Stimulated activated CD4-positive, alpha-beta T cell treated with anti-CD3 and anti-CD28 coated beads, Interleukin-2, amount 100 ng/mL, for 4 hours (primary cell): ENCODE data around the gene OLFM2.
"Not testable (repeated sequence)": the region's sequence is repeated elsewhere in the genome, so short reads cannot be mapped to it uniquely, and the experiment has no call there.

Experiments used
- DNase-seq: peaks from one replicate; pipeline ENCODE4 v3.0.0-alpha.2; 2020; ENCODE audit warnings: low read depth

The OLFM2 gene

DNA sequence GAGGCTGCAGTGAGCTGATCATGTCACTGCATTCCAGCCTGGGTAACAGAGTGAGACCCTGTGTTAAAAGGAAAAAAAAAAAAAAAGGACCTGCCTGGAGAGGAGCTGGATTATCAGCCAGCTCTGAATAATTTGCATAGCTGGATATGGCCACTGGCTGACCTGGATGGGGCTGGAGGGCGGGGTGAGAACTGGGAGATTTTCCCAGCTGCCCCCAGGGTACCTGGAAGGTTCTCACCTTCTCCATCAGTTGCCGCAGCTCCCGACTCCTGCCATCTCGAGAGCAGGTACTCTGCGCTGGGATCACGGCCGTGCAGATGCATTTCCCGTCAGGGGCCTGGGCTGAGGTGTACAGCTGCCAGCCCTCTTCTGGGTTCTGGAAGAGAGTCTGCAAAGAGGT is 75.9 kb downstream of the OLFM2 start:
- DNase-seq = no peak

DNA sequence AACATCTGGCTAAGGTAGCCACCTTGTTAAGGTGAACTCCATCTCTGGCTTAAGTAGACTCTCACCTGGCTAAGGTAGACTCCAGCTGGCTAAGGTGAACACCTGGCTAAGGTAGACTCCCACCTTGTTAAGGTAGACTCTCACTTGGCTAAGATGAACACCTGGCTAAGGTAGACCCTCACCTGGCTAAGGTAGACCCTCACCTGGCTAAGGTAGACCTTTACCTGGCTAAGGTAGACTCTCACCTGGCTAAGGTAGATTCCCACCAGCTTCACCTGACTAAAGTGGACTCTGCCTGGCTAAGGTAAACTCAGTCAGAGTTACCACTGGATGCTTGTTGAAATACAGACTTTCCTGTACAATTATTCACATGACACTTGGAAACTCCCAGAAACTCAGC is 77.5 kb downstream of the OLFM2 start:
- DNase-seq = no peak

DNA sequence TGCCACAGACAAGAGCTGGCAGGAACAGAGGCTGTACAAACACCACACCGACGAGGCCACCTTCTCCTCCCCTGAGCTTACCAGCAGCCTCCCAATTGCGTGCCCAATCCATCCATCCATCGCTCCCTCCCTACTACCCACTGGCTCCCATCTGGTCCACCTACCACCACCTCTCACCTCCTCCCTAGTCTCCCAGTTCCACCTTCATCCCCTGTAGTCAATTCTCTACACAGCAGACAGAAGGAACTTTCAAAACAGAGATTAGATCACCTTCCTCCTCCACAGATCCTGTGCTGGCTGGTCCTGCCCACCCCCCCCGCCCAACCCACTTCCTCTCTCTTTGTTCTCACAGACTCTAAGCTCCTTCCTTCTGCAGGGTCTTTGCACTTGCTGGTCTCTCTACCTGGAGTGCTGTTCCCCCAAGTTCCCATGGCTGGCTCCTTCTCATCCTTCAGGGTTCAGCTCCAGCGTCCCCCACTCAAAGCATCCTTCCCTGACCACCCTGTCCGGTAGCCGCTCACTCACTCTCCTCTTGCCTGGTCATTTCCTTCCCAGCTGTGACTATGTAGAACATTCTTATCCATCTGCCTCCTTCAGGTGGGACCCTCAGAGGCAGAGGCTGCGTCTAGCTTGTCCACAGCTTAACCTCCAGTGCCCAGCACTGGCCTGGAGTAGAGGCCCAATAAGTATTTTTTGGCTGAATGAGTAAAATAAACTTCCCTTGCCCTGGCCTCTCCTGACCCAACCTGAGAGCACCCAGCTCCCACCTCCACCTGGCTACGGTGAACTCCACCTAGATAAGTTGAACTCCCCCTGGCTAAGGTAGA is 78.2 kb downstream of the OLFM2 start:
- no peak for DNase-seq

DNA sequence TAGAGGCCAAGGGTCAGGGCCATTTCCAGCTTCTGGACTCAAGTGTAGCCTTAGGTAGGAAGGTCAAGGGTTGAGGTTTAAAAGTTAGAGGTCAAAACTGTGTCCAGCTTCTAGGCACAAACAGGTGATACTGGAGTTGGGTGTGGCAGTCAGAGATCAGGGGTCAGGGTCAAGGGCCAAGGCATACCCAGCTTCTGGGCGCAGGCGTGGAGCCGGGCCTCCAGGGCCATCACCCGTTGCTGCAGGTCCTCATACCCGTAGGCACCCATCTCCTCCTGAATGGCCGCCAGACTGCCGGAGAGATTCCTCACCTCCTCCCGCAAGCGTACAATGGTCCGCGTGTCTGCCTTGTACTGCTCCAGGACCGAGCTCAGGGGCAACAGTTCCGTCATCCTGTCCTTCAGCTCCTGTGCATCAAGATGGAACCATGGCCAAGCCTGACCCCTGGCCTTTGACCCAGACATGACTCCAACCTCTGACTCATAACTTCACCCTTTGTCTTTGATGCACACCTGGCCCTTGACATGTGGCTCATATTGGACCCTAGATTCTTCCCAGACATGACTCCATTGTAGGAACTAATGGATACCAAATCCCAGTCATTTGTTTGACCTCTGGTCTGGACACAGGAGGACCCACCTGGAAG is 79.1 kb downstream of the OLFM2 start:
- no peak for DNase-seq

DNA sequence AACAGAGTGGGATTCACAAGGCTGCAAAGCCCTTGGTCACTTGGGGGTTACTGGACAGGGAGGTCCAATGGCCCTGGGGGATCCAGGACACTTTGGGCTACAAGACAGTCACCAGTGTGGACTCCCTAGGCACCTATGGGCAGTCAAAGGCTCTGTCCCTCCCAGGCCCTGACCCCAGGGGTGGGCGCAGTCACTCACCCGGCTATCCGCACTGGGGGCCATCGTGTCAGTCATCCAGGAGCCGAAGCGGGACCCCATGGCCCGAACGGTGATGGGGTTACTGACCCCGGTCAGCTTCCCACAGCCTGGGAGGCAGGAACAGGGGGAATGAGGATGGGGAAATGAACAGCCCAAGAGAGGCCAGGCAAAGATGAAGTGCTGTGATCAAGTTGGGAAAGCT is 79.7 kb downstream of the OLFM2 start:
- DNase-seq = no peak

DNA sequence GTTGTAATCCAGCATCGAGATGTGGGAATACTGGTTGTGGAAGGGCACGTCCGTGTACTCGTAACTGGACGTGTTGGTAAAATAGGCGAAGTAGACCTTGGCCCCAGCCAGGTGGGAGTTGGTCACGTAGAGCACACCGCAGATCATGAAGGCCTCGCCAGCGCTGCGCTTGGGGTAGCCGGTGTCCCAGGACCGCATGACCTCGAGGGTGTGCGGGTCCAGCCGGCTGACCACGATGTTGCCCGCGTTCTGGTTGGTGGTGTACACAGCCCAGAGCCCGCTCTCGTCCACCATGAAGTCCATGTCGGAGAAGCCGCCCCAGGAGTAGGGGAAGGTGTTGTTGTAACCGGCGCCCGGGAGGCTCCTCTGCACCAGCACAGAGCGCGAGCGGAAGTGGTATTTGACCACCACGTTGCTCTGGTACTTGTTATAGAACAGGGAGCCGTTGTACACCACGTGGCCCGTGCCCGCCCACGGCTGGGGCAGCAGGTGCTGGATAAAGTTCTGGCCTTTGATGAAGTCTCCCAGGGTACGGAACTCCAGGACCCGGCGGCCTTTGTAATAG is 82.0 kb downstream of the OLFM2 start:
- DNase-seq = no peak

DNA sequence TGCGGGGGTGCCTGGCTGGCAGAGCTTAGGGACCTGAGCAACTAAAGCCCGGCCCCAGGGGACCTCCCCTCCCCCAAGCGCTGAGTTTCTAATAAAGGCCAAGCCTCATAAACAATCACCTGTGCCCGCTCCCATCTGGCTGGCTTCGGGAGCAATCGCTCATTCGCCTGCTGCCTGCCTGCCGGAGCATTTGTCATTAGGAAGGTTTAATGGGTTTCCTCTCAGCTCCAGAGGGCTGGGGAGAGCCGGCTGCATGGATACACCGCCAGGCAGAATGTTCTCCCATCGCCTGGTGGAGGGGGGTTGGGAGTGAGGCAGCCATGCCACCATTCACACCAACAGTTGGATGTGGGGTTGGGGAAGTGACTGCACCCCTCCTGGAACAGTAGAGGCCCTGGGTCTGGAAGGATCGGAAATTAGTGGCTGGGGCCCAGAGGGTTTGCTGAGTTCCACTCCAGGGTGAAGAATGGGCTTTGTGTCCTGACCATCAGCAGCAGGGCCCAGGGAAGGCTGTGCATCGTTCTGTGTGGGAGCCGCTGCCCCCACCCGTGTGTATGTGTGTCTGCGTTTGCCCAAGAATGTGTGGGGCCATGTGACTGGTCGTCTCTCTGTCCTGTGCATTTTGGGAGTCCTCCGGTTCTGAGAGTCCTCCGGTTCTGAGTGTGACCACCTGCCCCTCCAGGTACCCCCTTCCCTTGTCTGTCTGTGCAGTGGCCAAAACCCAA is 85.9 kb downstream of the OLFM2 start:
- no peak for DNase-seq

DNA sequence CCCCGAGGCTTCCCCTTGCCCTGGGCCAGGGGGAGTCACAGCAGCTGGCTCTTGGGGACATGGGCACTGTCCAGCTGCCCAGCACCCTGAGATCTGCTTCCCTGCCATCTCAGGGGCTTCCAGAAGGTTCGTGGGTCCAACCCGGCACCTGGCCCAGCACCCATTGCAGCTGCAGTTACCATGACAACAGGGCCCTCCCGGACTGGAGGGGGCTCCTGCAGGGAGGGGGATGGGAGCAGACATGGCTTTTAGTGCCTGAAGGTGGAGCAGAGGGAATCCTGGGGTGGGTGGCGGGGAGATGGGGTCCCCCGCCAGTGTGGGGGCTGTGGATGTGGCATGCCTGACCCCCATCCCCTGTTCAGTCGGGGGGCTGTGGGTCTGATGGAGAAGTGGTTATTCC is 86.5 kb downstream of the OLFM2 start:
- DNase-seq = no peak

DNA sequence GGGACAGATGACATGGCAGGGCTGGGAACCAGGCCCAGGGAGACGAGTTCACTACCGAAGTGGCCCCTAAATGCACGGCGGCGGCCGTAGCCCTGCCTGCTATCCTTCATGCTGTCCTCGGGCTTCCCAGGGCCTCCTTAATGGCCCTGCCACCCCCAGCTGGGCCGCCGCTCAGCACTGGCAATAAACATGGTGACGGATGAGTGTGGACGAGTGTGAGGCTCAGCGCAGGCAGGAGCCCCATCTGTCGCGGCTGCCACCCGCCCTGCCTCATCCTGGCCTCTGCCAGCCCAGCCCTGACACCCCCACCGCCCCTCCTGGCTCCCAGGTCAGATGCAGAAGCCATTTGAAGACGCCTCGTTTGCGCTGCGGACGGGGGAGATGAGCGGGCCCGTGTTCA is 87.6 kb downstream of the OLFM2 start:
- no peak for DNase-seq

DNA sequence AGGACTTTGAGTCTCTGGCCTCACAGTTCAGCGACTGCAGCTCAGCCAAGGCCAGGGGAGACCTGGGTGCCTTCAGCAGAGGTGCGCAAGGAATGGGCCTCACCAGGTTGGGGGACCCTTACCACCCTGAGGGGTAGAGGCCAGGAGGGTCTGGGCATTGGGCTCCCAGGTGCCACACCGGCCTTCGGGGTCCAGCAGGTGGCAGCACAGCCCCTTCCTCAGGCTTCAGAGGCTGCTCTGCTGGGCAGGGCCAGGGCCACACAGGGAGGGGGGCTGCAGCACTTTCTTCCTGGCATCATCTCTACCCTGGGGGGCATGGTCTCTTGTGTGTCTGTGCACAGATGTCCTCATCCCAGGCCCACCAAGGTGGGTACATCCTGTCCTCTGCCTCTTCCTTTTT is 88.3 kb downstream of the OLFM2 start:
- DNase-seq = no peak

DNA sequence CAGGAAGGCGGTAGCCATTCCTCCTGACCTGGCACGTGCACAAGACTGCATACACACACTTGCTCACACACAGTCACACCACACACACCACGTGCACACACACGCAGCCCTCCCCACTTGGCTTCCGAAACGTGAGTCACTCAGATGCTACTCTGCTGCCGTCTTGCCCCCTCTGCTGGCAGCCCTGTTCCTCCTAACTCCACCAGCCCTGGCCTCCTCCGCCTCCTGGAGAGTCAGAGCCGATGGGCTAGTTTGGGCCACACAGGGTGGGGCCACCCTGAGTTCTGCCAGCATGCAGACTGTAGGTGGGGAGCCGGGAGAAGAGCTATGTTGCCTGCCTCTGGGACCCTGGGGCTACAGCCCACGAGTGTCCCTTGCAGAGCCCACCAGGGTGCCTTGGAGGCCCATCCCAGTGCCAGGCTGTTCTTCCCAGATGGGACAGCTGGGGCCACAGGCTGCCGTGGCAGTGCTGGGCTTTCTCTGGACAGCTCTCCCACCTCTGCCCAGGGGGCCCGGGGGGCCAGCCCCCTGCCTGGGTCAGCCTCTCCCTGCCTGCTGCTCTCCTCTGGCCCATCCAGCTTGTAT is 89.1 kb downstream of the OLFM2 start:
- no peak for DNase-seq

DNA sequence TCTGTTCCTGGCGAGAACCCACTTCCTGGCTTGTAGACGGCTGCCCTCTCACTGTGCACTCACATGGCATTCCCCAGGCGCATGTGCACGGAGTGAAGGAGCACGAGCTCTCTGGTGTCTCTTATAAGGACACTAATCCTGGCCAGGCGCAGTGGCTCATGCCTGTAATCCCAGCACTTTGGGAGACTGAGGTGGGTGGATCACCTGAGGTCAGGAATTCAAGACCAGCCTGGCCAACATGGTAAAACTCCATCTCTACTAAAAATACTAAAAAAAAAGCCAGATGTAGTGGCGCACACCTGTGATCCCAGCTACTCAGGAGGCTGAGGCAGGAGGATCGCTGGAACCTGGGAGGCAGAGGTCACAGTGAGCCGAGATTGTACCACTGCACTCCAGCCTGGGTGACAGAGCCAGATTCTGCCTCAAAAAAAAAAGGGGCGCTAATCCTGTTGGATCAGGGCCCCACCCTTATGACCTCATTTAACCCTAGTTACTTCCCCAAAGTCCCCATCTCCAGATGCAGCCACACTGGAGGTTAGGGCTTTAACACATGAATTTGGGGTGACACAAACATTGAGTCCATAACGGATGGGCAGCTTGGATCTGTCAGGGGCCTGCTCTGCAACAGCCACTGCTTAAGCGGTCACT is 92.6 kb downstream of the OLFM2 start:
- not testable (repeated sequence) for DNase-seq

DNA sequence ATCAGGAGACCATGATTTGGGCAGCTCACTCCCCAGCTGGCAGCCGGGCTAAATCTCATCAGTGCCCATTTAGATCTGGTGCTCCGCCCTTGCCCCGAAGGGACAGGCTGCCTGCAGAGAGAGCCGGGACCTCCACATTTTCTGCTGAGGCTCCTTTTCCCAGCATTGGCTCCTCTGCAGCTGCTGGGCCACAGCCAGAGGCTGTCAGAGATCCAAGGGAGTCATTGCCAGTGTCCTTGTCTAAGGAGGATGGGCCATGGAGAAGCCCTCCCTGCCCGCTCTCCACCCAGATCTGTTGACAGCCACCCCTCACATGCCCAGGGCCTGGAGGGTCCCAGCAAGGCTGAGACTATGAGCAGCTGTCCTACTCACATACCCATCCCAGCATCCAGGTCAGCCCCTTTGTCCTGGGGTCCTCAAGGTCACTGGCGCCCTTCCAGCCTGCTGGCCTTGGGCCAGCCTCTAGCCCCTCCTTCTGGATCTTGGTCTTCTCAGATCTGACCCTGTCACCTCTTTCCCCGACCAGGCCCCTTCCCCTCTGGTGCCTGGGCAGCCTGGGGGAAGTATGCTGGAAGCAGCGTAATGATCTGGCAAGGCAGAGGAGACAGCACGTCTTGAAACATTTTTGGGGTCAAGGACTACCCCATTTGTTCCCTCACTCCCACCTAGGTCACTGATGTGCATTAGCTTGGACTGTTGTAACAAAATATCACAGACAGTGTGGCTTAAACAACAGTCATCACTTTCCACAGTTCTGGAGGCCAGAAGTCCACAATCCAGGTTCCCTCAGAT is 93.3 kb downstream of the OLFM2 start:
- no peak for DNase-seq

DNA sequence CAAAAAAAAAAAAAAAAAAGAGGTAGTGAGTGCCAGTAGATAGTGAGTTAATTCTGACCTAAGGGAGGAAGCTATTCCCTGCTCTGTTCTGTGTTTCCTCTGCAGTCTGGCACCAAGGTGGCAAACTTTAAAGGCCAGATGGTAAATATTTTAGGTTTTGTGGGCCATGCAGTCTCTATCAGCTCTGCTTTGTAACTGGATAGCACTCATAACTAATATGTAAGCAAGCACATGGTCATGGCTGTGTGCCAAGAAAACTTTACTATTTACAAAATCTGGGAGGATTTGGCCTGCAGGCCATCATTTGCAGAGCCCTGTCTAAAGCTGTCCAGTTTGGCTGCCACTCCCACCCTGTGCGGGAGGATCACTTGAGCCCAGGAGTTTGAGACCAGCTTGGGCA is 96.9 kb downstream of the OLFM2 start:
- DNase-seq = no peak

DNA sequence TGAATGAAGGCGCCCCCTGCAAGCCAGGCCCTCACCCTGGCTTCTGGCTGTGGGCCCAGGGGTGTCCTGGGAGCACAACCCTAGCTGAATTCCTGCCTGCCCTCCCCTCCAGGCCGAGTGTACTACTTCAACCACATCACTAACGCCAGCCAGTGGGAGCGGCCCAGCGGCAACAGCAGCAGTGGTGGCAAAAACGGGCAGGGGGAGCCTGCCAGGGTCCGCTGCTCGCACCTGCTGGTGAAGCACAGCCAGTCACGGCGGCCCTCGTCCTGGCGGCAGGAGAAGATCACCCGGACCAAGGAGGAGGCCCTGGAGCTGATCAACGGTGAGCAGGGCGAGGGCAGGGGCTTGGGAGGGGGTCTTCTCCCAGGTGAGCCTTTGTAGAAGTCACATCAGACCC is 98.0 kb downstream of the OLFM2 start:
- no peak for DNase-seq

DNA sequence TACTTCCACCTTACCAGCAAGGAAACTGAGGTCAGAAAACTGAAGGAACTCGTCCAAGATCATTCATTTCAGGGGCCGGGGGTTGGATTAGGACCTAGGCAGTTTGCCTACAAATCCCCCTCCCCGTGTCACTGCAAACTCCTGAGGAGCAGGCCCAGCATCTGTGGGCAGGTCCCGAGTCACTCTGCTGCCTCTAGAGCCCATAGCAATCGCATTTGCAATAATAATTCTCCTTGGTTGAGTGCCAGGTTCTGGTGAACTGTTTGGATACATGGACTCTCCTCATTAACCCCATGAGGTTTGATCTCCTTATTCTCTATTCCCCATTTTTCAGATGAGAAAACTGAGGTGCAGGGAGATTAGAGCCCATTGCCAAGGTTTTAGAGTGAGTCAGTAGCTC is 100.3 kb downstream of the OLFM2 start:
- DNase-seq = no peak

DNA sequence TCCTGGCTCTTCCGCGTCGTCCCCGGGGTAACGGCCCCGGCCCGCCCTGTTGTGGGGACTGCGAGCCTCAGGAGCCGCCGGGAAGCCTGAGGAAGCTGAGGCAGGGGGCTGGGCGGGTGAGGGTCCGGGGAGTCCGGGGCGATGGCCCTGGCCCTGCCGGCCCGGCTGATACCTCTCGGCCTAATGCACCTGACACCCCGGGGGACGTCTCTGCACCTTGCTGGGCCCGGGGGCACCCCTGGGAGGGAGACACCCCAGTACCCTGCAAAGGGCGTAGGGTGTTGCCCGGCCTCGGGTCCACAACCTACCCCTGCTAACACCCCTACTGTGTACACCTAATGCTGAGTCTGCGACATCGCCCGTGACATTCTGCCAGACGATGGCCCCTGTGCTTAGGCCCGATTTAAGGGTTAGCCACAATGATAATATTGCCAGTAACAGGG is 100.8 kb downstream of the OLFM2 start:
- DNase-seq = no peak

DNA sequence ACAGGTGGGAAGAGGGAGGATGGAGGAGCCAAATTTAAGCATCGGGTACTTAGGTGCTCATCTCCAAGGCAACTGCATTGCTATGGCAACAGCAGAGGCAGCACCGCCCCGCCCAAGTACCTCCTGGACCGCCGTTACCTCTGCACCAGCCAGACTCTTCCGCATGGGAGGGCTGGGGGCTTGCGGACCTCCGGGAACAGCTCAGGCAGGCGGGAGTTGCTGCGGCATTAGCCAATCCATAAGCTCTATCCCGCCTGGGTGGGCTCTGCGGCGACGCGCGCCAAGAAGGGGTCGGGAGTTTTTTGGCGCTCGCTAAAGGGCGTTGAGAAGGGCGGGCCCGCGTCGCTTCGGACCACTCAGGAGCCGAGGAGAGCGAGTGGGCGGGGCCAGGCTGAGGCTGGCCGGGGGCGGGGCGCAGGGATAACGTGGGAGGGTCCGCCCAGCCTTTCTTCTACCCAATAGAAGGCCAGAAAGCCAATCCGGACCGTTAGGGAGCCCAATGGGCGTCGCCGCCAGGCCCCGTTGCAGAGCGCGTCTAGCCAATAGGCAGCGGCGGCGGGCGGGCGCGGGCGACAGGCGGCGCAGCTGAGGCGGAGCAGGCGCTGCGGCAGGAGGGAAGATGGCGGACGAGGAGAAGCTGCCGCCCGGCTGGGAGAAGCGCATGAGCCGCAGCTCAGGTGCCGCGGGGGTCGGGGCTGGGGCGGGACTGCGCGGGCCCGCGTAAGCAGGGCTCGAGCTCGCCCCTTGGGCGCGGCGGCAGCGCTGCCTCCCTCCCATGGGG is 101.4 kb downstream of the OLFM2 start, which contains the start of gene PIN1:
PIN1 (plus strand) TSS at position 593 of the 781 bp plus-strand sequence; CDS start at position 620, 27 bp downstream.
- peak; percentile 99 for DNase-seq

DNA sequence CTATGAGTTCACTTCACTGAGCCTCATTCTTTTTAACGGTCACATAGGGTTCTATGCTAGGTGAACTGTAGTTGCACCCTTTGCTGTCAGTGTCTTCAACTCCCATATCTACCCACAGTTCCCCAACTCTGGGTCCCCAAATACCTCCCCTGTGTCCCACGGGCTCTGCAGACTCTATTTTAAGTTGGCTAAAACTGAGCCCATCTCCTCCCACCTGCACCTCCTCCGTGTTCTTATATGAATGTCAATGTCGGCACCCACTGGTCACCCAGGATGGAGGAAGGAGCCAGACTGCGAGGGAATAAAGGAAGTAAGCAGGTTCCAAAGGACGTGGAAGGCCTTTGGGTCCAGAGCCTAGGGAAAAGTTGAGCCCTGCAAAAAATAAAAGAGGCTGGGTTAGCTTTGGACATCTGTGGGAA is 102.0 kb downstream of the OLFM2 start:
- no peak for DNase-seq

DNA sequence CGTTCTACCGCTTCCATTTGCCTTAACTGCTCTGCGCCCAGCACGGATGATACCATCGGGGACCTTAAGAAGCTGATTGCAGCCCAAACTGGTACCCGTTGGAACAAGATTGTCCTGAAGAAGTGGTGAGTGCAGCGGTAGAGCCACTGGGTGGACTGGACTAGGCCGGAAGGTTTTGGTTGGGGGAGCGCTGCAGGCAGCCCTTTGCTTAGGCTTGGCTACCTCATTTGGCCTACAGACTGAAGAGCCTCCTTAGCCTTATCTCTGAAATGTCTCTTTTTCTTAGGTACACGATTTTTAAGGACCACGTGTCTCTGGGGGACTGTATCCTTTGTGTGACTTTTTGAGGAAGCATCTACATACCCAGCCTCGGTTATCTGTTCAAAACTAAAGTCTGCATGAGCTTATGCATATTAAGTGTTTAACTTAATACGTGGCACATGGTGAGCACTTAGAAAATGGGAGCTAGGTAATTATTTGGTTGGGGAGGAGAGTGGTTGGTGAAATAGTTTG is 107.7 kb downstream of the OLFM2 start:
- DNase-seq = no peak
